ENCODE data around the gene MGAT1. TPM values are rescaled to one million over a fixed set of nuclear protein-coding genes. Genes with fewer than 3 reads are reported as not detected.

The MGAT1 gene
- polyA plus RNA-seq, 3 donors, result 231 to 523 (median 385) TPM

DNA sequence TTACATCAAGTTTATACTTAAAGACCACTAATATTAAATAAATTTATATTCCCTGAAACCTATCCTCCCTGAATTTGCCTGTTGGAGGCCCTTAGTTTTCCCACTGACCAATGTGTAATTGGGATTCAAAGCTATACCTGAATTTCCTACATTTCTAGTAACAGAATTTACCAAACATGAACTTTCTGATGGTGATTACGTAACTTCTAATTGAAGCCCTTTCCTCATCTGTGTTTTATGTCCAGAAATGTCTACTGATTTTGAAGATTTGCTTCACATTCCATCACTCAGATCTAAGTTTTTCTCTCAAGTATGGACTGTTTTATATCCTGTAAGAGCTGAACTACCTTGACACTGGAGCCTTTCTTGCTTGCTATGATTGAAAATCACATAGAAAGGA is 45.7 kb upstream of the MGAT1 start:
- Histone ChIP-seq H3K79me2 (ENCODE audit: insufficient read depth, low read length) (no peaks in the 10 kb centered on the region), H3K9ac (ENCODE audit: insufficient read depth, low read length, poor library complexity, severe bottlenecking) (no peak overlapping the region), H3K27ac (ENCODE audit: low read depth in 1 of 2, low read length in 2 of 2) (no peak overlapping the region), H4K20me1 (ENCODE audit: insufficient read depth, low read length) (no peaks in the 10 kb centered on the region), H3K4me2 (replicated peaks; ENCODE audit: extremely low read depth, low read length, poor library complexity, severe bottlenecking) (no peak overlapping the region), H3K27me3 (ENCODE audit: control insufficient read depth in 2 of 2, insufficient read depth in 2 of 2, low read length in 2 of 2) (no peaks in the 10 kb centered on the region), H3K4me3 (replicated peaks in 1 of 3; ENCODE audit: low read depth in 2 of 3, low read length in 3 of 3) (no peak overlapping the region), H3K9me3 (replicated peaks in 1 of 2; ENCODE audit: control insufficient read depth in 1 of 2, insufficient read depth in 1 of 2, low read length in 2 of 2) (peaks cover 44 to 71% of the 10 kb centered on the region in 2 donors), H2AFZ (ENCODE audit: insufficient read depth, low read depth, low read length, poor library complexity, severe bottlenecking) (no peak overlapping the region), H3K4me1 (ENCODE audit: control insufficient read depth in 1 of 2, insufficient read depth in 2 of 2, low read length in 2 of 2) (no peaks in the 10 kb centered on the region), H3K36me3 (replicated peaks in 1 of 2; ENCODE audit: control insufficient read depth in 1 of 2, insufficient read depth in 2 of 2, low read length in 2 of 2) (peaks cover 21 to 44% of the 10 kb centered on the region in 2 donors)
- WGBS (ENCODE audit: insufficient coverage), result no CpG with 5 or more reads among the region's 1 CpG
- DNase-seq, result no peak
- intact Hi-C loops (cut with micrococcal nuclease), result no loop called here
- Mint-ChIP-seq H3K4me1 (no peaks in the 10 kb centered on the region), H3K4me3 (no peak overlapping the region), H3K9me3 (peaks cover 41 to 69% (median 61%) of the 10 kb centered on the region in 7 donors), H3K27ac (no peak overlapping the region), H3K27me3 (ENCODE audit: low read depth in 3 of 3) (peaks cover 0 to 2% (median 0%) of the 10 kb centered on the region in 3 donors), H3K36me3 (peaks cover 32 to 37% of the 10 kb centered on the region in 2 donors)
- TF ChIP-seq, protein P1, sequence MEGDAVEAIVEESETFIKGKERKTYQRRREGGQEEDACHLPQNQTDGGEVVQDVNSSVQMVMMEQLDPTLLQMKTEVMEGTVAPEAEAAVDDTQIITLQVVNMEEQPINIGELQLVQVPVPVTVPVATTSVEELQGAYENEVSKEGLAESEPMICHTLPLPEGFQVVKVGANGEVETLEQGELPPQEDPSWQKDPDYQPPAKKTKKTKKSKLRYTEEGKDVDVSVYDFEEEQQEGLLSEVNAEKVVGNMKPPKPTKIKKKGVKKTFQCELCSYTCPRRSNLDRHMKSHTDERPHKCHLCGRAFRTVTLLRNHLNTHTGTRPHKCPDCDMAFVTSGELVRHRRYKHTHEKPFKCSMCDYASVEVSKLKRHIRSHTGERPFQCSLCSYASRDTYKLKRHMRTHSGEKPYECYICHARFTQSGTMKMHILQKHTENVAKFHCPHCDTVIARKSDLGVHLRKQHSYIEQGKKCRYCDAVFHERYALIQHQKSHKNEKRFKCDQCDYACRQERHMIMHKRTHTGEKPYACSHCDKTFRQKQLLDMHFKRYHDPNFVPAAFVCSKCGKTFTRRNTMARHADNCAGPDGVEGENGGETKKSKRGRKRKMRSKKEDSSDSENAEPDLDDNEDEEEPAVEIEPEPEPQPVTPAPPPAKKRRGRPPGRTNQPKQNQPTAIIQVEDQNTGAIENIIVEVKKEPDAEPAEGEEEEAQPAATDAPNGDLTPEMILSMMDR (IDR thresholded peaks at IDR 0.05), result no peak

- peaks cover 0 to 2% (median 0%) of the 10 kb centered on the region in 3 donors for H3K27me3 Mint-ChIP-seq (ENCODE audit: low read depth in 3 of 3)
- DNase-seq, result no peak
- peaks cover 21 to 41% of the 10 kb centered on the region in 2 donors for H3K36me3 ChIP-seq (replicated peaks in 1 of 2; ENCODE audit: control insufficient read depth in 1 of 2, insufficient read depth in 2 of 2, low read length in 2 of 2)
- no peak overlapping the region for H2AFZ ChIP-seq (ENCODE audit: insufficient read depth, low read depth, low read length, poor library complexity, severe bottlenecking)
- H3K9me3 ChIP-seq (replicated peaks in 1 of 2; ENCODE audit: control insufficient read depth in 1 of 2, insufficient read depth in 1 of 2, low read length in 2 of 2), result peaks cover 41 to 66% of the 10 kb centered on the region in 2 donors
- H3K4me1 Mint-ChIP-seq, result no peaks in the 10 kb centered on the region
- H4K20me1 ChIP-seq (ENCODE audit: insufficient read depth, low read length), result no peaks in the 10 kb centered on the region
- H3K36me3 Mint-ChIP-seq, result peaks cover 32 to 33% of the 10 kb centered on the region in 2 donors
- H3K27me3 ChIP-seq (ENCODE audit: control insufficient read depth in 2 of 2, insufficient read depth in 2 of 2, low read length in 2 of 2), result no peaks in the 10 kb centered on the region
- no peak overlapping the region for H3K9ac ChIP-seq (ENCODE audit: insufficient read depth, low read length, poor library complexity, severe bottlenecking)
- intact Hi-C loops (cut with micrococcal nuclease), result no loop called here
- H3K27ac Mint-ChIP-seq, result no peak overlapping the region
- H3K27ac ChIP-seq (ENCODE audit: low read depth in 1 of 2, low read length in 2 of 2), result no peak overlapping the region
- no peak overlapping the region for H3K4me3 Mint-ChIP-seq
- WGBS (ENCODE audit: insufficient coverage), result 27% methylated on average over 3 of the region's 3 CpGs
- peaks cover 36 to 64% (median 57%) of the 10 kb centered on the region in 7 donors for H3K9me3 Mint-ChIP-seq
- H3K4me2 ChIP-seq (replicated peaks; ENCODE audit: extremely low read depth, low read length, poor library complexity, severe bottlenecking), result no peak overlapping the region
- H3K4me1 ChIP-seq (ENCODE audit: control insufficient read depth in 1 of 2, insufficient read depth in 2 of 2, low read length in 2 of 2), result no peaks in the 10 kb centered on the region
- TF ChIP-seq, protein P1 (IDR thresholded peaks at IDR 0.05), result no peak
- H3K79me2 ChIP-seq (ENCODE audit: insufficient read depth, low read length), result no peaks in the 10 kb centered on the region
- no peak overlapping the region for H3K4me3 ChIP-seq (replicated peaks in 1 of 3; ENCODE audit: low read depth in 2 of 3, low read length in 3 of 3)
These were observed 44.4 kb upstream of the MGAT1 start for GRCh38 chr5:180847026-180847425.
